Measurements from ENCODE around the gene COA8. TPM values are rescaled to one million over a fixed set of nuclear protein-coding genes. Genes with fewer than 3 reads are reported as not detected.
"Not testable (repeated sequence)": the region's sequence is repeated elsewhere in the genome, so short reads cannot be mapped to it uniquely, and the experiment has no call there.

Gene COA8
- total and polyA plus RNA-seq, 2 of the 8 experiments (the other 6 are each of a cell fraction or from before 2014, with no cell fraction given) = 7.1 to 35.5 TPM

- H3K56ac ChIP-seq (replicated peaks; ENCODE audit: insufficient read length, low read depth, low read length); H3K4ac ChIP-seq (replicated peaks; ENCODE audit: insufficient read length, low read depth, low read length); H3K14ac ChIP-seq (ENCODE audit: insufficient read length); H4K8ac ChIP-seq (ENCODE audit: extremely low read depth, insufficient read depth, low read length); H2AFZ ChIP-seq (ENCODE audit: low read length); FAIRE-seq; H4K91ac ChIP-seq (replicated peaks; ENCODE audit: insufficient read length, low read length); DNase-seq (ENCODE audit: low read depth in 1 of 2, low spot score in 2 of 2); H3K27me3 ChIP-seq (replicated peaks in 1 of 4; ENCODE audit: control insufficient read depth in 3 of 4, extremely low read depth in 1 of 4, insufficient read depth in 3 of 4, low read length in 3 of 4); H3K18ac ChIP-seq (ENCODE audit: extremely low read depth, low read length); H4K20me1 ChIP-seq (replicated peaks in 1 of 2; ENCODE audit: control insufficient read depth in 1 of 2, insufficient read depth in 2 of 2, low read length in 2 of 2); H2BK12ac ChIP-seq (ENCODE audit: low read depth, low read length); H3K79me2 ChIP-seq (ENCODE audit: control insufficient read depth in 1 of 2, insufficient read depth in 2 of 2, low read length in 2 of 2); H2BK5ac ChIP-seq (ENCODE audit: low read depth, low read length); H2AK5ac ChIP-seq (ENCODE audit: low read depth, low read length); H3K23ac ChIP-seq (ENCODE audit: insufficient read length); H3K4me1 ChIP-seq (replicated peaks in 1 of 4; ENCODE audit: control insufficient read depth in 3 of 4, insufficient read depth in 4 of 4, low read length in 3 of 4); H3K9ac ChIP-seq (replicated peaks in 1 of 4; ENCODE audit: extremely low read depth in 1 of 4, low read depth in 3 of 4, low read length in 3 of 4); H3K4me3 ChIP-seq (ENCODE audit: extremely low read depth in 1 of 4, insufficient read depth in 2 of 4, low read depth in 3 of 4, low read length in 4 of 4); H3K4me2 ChIP-seq (ENCODE audit: insufficient read depth in 1 of 2, low read depth in 2 of 2, low read length in 2 of 2); H3K36me3 ChIP-seq (ENCODE audit: control insufficient read depth in 2 of 4, insufficient read depth in 4 of 4, low read length in 3 of 4); H4K5ac ChIP-seq (ENCODE audit: insufficient read length, low read depth, low read length); H2BK120ac ChIP-seq (replicated peaks; ENCODE audit: low read depth, low read length); H2BK20ac ChIP-seq (ENCODE audit: low read length); H3K79me1 ChIP-seq (ENCODE audit: low read depth, low read length); H3K23me2 ChIP-seq (ENCODE audit: low read depth, low read length); H2BK15ac ChIP-seq (ENCODE audit: low read length); H3K27ac ChIP-seq (ENCODE audit: low read depth, low read length): not testable (repeated sequence)
- CTCF ChIA-PET (ENCODE audit: partially characterized antibody) = interaction anchor here (1.3 kb wide), 1 partner anchor 10 kb away, joined by 4 read pairs; no protein-coding TSS in a partner anchor
- POLR2A ChIA-PET (ENCODE audit: partially characterized antibody) = interaction anchor here (0.9 to 1.2 kb wide), 2 partner anchors 15 to 19 kb away, joined by 3 to 4 read pairs; partner anchors contain the start of gene KLC1
- WGBS, 2 experiments (ENCODE audit: extremely low coverage in 1 of 2, insufficient coverage in 1 of 2, insufficient read length in 1 of 2, insufficient replicate concordance in 2 of 2, low coverage in 1 of 2, low lambda C conversion rate in 2 of 2, missing lambda C conversion rate in 1 of 2) = 96% methylated on average over 3 of the region's 4 CpGs; no CpG with 5 or more reads in 1 of the 2 experiments
- peaks cover 9 to 12% of the 10 kb centered on the region in 2 experiments; a peak in 3 of 4 replicates for H3K9me3 ChIP-seq (ENCODE audit: insufficient read depth in 2 of 2, low read depth in 1 of 2, low read length in 1 of 2)
These were observed 46.3 kb downstream of the COA8 start for GRCh38 chr14:103609081-103609480.

Data from H1 (cell line).